ENCODE measurements around the gene ACOXL.

DNA sequence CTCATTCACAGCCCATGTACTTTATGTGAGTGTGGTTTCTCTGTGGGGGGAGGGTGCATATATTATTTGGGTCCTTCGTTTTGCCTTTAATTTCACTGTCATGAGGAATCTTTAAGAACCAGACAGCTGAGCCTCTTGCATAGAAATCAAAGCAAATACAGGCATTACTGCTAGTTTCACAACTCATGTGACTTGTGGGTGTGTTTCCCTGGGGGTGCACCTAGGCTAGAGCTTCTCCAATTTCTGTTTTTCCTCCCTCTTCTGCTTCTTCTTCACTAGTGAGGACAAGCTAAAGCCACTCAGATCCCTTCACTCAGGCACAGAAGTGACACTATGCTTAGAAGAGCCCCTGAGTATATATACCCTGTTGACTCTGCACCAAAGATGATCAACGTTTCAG is 131.4 kb downstream of the ACOXL start:
- TF ChIP-seq SUZ12 (IDR thresholded peaks at IDR 0.05; ENCODE audit: low read length) (no peak), CHD2 (IDR thresholded peaks at IDR 0.05; ENCODE audit: low read length) (no peak), CEBPB (IDR thresholded peaks at IDR 0.05; ENCODE audit: low read depth, low read length) (no peak), CBX8 (IDR thresholded peaks at IDR 0.05; ENCODE audit: borderline replicate concordance, low read depth, low read length) (no peak), NRF1 (IDR thresholded peaks at IDR 0.05; ENCODE audit: low read depth, low read length) (no peak), EGR1 (IDR thresholded peaks at IDR 0.05; ENCODE audit: borderline replicate concordance, low read depth, low read length) (no peak)
- TF ChIP-seq, protein P1, sequence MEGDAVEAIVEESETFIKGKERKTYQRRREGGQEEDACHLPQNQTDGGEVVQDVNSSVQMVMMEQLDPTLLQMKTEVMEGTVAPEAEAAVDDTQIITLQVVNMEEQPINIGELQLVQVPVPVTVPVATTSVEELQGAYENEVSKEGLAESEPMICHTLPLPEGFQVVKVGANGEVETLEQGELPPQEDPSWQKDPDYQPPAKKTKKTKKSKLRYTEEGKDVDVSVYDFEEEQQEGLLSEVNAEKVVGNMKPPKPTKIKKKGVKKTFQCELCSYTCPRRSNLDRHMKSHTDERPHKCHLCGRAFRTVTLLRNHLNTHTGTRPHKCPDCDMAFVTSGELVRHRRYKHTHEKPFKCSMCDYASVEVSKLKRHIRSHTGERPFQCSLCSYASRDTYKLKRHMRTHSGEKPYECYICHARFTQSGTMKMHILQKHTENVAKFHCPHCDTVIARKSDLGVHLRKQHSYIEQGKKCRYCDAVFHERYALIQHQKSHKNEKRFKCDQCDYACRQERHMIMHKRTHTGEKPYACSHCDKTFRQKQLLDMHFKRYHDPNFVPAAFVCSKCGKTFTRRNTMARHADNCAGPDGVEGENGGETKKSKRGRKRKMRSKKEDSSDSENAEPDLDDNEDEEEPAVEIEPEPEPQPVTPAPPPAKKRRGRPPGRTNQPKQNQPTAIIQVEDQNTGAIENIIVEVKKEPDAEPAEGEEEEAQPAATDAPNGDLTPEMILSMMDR (IDR thresholded peaks at IDR 0.05; ENCODE audit: control extremely low read depth in 1 of 3, insufficient read depth in 1 of 3, low read depth in 1 of 3, low read length in 3 of 3), result no peak
